ENCODE results near the gene FARSB. TPM values are rescaled to one million over a fixed set of nuclear protein-coding genes. Genes with fewer than 3 reads are reported as not detected.

FARSB gene
- total RNA-seq, 1 donor from 2014 or later, result 20.0 TPM

DNA sequence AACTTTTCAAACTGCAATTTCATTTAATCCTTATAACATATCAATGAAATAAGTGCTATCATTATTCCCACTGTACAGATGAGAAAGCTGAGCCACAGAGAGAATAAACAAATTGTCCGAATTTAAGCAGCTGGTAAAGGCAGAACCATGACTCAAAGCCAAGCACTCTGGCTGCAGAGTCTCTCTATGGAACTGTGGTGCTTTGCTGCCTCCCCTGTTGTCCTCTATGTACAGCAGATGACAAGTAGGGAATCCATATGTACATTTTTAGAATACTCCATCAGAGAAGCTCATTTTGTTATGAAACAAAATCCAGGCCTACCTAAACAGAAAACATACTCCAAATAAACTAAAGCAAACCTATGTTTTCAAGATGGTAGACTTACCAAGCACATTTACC is 45.1 kb downstream of the FARSB start:
- Histone ChIP-seq H3K36me3 (ENCODE audit: control insufficient read depth, insufficient read depth, low read length) (no peaks in the 10 kb centered on the region), H3K4me3 (ENCODE audit: low read depth, low read length) (no peak overlapping the region), H3K27me3 (ENCODE audit: control insufficient read depth, insufficient read depth, low read length) (no peaks in the 10 kb centered on the region)
- TF ChIP-seq, protein P1, sequence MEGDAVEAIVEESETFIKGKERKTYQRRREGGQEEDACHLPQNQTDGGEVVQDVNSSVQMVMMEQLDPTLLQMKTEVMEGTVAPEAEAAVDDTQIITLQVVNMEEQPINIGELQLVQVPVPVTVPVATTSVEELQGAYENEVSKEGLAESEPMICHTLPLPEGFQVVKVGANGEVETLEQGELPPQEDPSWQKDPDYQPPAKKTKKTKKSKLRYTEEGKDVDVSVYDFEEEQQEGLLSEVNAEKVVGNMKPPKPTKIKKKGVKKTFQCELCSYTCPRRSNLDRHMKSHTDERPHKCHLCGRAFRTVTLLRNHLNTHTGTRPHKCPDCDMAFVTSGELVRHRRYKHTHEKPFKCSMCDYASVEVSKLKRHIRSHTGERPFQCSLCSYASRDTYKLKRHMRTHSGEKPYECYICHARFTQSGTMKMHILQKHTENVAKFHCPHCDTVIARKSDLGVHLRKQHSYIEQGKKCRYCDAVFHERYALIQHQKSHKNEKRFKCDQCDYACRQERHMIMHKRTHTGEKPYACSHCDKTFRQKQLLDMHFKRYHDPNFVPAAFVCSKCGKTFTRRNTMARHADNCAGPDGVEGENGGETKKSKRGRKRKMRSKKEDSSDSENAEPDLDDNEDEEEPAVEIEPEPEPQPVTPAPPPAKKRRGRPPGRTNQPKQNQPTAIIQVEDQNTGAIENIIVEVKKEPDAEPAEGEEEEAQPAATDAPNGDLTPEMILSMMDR (IDR thresholded peaks at IDR 0.05; ENCODE audit: insufficient read depth, low read length, poor library complexity, severe bottlenecking), result no peak
- no peak for DNase-seq (ENCODE audit: low read depth)

DNA sequence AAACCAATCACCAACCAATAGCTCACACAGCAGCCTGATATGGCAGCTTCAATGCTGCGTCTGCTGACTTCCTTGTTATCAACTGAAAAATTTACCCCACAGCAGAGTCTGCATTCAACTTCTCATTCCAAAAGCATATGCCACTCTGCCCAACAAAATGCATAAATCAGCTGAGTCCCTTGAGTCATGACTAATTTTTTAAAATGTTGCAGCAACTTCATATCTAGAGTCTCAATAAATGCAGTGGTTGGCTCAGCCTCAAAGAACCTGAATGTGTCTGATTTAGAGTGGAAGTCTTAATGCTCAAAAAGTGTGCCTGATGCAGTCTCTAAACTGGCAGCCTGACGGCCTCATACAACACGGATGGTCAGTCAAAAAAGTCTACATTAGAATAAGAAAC is 46.5 kb downstream of the FARSB start:
- DNase-seq (ENCODE audit: low read depth), result no peak
- H3K27me3 ChIP-seq (ENCODE audit: control insufficient read depth, insufficient read depth, low read length), result no peaks in the 10 kb centered on the region
- TF ChIP-seq, protein P1 (IDR thresholded peaks at IDR 0.05; ENCODE audit: insufficient read depth, low read length, poor library complexity, severe bottlenecking), result no peak
- no peaks in the 10 kb centered on the region for H3K36me3 ChIP-seq (ENCODE audit: control insufficient read depth, insufficient read depth, low read length)
- H3K4me3 ChIP-seq (ENCODE audit: low read depth, low read length), result no peak overlapping the region

- TF ChIP-seq, protein P1 (IDR thresholded peaks at IDR 0.05; ENCODE audit: insufficient read depth, low read length, poor library complexity, severe bottlenecking), result no peak
- no peak overlapping the region for H3K4me3 ChIP-seq (ENCODE audit: low read depth, low read length)
- no peak for DNase-seq (ENCODE audit: low read depth)
- H3K27me3 ChIP-seq (ENCODE audit: control insufficient read depth, insufficient read depth, low read length), result no peaks in the 10 kb centered on the region
- H3K36me3 ChIP-seq (ENCODE audit: control insufficient read depth, insufficient read depth, low read length), result no peaks in the 10 kb centered on the region
Measured at GRCh38 chr2:222608081-222608480, 47.8 kb downstream of the FARSB start.

GRCh38 chr2:222606306-222606705 is 49.6 kb downstream of the FARSB start:
- DNase-seq (ENCODE audit: low read depth), result no peak
- no peaks in the 10 kb centered on the region for H3K36me3 ChIP-seq (ENCODE audit: control insufficient read depth, insufficient read depth, low read length)
- H3K27me3 ChIP-seq (ENCODE audit: control insufficient read depth, insufficient read depth, low read length), result no peaks in the 10 kb centered on the region
- no peak overlapping the region for H3K4me3 ChIP-seq (ENCODE audit: low read depth, low read length)
- TF ChIP-seq, protein P1 (IDR thresholded peaks at IDR 0.05; ENCODE audit: insufficient read depth, low read length, poor library complexity, severe bottlenecking), result no peak

DNA sequence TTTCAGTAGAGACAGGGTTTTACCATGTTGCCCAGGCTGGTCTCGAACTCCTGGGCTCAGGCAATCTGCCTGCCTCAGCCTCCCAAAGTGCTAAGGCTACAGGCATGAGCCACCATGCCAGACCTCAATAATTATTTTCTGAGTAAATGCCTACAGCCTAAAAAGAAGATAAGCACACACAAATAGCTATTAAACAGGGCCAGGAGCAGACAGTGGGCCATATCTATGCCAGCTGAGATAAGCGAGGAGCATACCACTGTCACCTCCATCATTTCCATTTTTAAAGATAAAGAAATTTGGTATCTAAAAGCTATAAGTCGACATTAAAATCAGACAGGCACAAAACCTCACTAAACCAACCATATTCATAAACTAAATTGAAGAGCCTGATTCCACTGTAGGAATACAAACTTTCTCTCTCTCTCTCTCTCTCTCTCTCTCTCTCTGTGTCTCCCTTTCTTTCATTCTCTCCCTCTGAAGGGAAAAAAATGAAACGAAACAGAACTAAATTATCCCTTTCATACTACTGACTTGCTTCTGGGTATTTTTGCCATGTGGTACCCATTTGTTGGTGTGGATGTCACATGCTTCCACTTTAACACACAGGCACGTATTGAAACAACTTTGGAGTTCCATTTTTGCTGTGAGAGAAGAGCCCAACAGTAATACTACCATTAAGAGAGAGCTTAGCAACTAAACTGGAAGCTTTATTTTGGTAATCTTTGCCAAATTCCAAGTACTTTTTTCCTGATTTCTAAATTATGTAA is 51.0 kb downstream of the FARSB start:
- H3K36me3 ChIP-seq (ENCODE audit: control insufficient read depth, insufficient read depth, low read length), result no peaks in the 10 kb centered on the region
- TF ChIP-seq, protein P1 (IDR thresholded peaks at IDR 0.05; ENCODE audit: insufficient read depth, low read length, poor library complexity, severe bottlenecking), result no peak
- DNase-seq (ENCODE audit: low read depth), result no peak
- H3K27me3 ChIP-seq (ENCODE audit: control insufficient read depth, insufficient read depth, low read length), result no peaks in the 10 kb centered on the region
- H3K4me3 ChIP-seq (ENCODE audit: low read depth, low read length), result no peak overlapping the region

- no peak overlapping the region for H3K4me3 ChIP-seq (ENCODE audit: low read depth, low read length)
- DNase-seq (ENCODE audit: low read depth), result no peak
- H3K27me3 ChIP-seq (ENCODE audit: control insufficient read depth, insufficient read depth, low read length), result no peaks in the 10 kb centered on the region
- no peaks in the 10 kb centered on the region for H3K36me3 ChIP-seq (ENCODE audit: control insufficient read depth, insufficient read depth, low read length)
- TF ChIP-seq, protein P1 (IDR thresholded peaks at IDR 0.05; ENCODE audit: insufficient read depth, low read length, poor library complexity, severe bottlenecking), result no peak
Measured at GRCh38 chr2:222603501-222603900, 52.4 kb downstream of the FARSB start.

All from kidney epithelial cell (primary cell).